Measurements from ENCODE around the gene NTN1.
A peak's percentile ranks its signal among the peaks of the same experiment; 100 is the strongest.

The NTN1 gene

GRCh38 chr17:9287306-9287705, 266.0 kb downstream of the NTN1 start:
- DNase-seq, result no peak

- no peak for DNase-seq
Observed at GRCh38 chr17:9290226-9290613, 268.9 kb downstream of the NTN1 start.

GRCh38 chr17:9291912-9292560, 270.7 kb downstream of the NTN1 start:
- peak in 1 of 2 donors; percentile 10 for DNase-seq

- DNase-seq, result no peak
Observed at GRCh38 chr17:9292561-9292941, 271.2 kb downstream of the NTN1 start.
